Measurements from ENCODE around the gene APP.
A peak's percentile ranks its signal among the peaks of the same experiment; 100 is the strongest.

DNA sequence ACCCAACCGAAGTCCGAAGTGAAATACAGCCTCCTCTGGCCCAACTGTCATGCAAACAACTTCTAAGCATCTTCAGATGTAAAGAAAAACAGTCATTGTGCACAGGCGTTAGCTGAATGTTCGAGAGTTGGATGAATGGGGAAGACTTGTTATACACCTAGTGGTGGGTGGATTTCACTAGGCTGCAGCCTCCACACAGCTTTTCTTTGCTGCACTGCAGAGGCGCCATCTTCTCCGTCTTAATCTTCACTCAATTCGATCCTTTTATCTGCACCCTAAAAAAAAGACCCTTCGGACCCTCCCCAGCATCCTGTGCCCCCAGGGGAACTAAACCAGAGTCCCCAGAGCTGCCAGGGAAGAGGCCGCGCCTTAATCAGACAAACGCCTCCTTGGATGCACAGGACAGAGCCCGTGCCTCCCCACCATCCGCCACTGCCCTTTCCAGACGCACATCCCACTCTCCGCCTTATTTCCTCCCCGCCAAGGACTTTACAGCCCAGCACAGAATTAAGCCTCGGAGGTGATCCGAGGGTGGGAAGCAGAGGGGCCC, 1.4 kb downstream of the APP start:
- TF ChIP-seq, protein P1, sequence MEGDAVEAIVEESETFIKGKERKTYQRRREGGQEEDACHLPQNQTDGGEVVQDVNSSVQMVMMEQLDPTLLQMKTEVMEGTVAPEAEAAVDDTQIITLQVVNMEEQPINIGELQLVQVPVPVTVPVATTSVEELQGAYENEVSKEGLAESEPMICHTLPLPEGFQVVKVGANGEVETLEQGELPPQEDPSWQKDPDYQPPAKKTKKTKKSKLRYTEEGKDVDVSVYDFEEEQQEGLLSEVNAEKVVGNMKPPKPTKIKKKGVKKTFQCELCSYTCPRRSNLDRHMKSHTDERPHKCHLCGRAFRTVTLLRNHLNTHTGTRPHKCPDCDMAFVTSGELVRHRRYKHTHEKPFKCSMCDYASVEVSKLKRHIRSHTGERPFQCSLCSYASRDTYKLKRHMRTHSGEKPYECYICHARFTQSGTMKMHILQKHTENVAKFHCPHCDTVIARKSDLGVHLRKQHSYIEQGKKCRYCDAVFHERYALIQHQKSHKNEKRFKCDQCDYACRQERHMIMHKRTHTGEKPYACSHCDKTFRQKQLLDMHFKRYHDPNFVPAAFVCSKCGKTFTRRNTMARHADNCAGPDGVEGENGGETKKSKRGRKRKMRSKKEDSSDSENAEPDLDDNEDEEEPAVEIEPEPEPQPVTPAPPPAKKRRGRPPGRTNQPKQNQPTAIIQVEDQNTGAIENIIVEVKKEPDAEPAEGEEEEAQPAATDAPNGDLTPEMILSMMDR (IDR thresholded peaks at IDR 0.05): peak in 3 of 4 experiments; percentile 13 to 45 (median 39)
- TF ChIP-seq POLR2AphosphoS5 (IDR thresholded peaks at IDR 0.05): peak; percentile 20
